Skeletal muscle cell (primary cell): Measurements from ENCODE around the gene SEMA6D.

Experiments
- DNase-seq: peaks from one replicate; pipeline ENCODE4 v3.0.0-alpha.2; 2010; ENCODE audit warnings: low read depth
- H3K4me3 ChIP-seq: 2 replicates; pipeline ENCODE4 v1.5.1; 2011; ENCODE audit warnings: low read depth, mild to moderate bottlenecking, control low read depth, low read length, moderate library complexity

SEMA6D gene

DNA sequence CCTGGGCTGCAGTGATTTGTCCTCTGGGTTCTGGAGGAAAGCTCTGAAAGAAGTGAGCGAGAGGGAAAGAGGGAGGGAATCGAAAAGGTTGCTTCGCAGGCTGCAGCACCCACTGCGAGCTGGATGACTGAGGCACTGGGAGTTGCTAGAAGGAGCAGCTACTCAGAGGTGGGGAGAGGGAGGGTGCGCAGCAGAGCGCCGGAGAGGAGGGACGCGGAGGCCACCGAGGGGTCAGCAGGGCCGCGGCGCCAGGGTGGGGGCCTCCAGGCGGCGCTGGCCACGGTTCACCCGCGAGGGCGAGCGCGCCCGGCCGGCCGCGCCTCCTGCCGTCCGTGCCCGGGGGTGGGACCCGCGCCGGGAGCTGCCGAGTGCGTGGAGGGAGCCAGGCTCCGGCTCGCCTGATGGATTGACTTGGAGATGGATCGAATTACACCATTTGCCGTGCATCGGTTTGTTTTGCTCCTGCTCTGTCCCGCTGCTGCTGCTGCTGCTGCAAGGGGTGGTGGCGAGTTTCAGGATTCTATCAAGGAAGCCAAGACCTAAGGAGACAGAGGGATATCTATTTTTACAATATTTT lies at the start of gene SEMA6D:
Gene SEMA6D (plus strand): TSS at position 470 of the 577 bp plus-strand sequence. CDS start 42,294 bp downstream, outside the sequence.
- peak; percentile 68 for DNase-seq
- H3K4me3 ChIP-seq, result peak within 1 kb of the TSS; percentile 71

- no peak overlapping the region for H3K4me3 ChIP-seq
- DNase-seq, result no peak
These were observed 48.1 kb upstream of the SEMA6D start for GRCh38 chr15:47669221-47669620.

DNA sequence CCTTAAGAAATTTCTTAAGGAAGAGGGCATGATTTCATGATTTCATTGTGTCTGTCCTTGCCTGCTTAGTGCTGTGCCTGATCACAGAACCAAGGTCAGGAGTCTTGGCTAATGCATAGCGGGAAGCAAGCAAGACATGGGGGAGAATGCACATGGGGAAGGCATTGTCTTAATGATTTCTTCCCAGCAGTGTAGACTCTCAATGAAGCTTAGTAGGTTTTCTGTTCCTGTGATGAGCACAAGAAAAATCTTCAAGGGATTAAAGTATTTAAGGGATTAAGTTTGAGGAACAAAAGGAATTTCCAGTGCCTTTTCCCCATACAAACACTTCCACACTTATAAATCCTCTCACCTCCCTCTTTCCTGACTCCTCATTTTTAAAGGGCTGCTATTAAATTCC lies 46.9 kb upstream of the SEMA6D start:
- no peak overlapping the region for H3K4me3 ChIP-seq
- DNase-seq, result no peak

DNA sequence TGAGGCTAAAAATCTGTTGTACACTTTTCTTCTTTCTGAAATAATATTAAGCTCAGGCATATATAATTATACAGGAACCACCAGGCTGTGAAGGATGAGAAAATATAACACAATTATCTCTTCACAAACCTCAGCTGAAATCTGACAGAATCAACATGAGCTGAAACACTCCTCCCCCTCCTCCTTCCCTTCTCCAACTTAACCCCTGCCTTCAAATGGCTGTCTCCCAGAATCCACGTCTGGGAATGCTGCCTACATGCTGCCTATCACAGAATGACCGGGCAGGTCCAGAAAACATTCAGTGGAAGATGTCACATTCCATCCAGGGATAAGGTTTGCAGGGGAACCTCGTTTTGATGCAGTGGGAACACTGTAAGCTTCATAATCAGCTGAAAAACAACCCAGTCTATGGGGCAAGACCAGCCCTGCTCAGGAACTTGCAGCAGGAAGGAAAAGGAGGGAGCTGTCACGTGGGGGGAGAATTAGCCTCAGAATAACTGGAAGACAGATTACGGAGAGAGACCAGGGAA lies 44.0 kb upstream of the SEMA6D start:
- H3K4me3 ChIP-seq, result no peak overlapping the region
- DNase-seq, result no peak

- H3K4me3 ChIP-seq, result no peak overlapping the region
- DNase-seq, result no peak
These were observed 42.6 kb upstream of the SEMA6D start for GRCh38 chr15:47674586-47675232.

- no peak overlapping the region for H3K4me3 ChIP-seq
- DNase-seq, result no peak
These were observed 41.6 kb upstream of the SEMA6D start for GRCh38 chr15:47675735-47676134.

DNA sequence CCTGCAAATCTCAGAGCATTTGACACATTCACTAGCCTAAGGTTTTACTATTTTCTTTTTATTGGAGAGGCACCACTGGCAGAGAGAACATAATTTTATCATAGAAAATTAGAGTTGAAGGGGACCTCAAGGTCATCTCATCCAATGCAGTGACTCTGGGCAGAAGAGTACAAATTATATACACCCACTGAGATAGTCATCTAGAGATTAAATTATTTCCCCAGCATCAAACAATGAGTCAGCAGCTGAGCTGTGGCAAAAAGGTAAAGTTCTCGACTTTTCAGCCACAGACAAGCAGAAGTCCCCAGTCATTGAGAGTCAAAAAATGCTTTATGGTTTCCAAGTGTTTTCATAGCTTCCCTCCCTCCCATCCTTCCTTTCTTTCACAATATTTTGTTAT lies 39.3 kb upstream of the SEMA6D start:
- H3K4me3 ChIP-seq, result no peak overlapping the region
- DNase-seq, result no peak

GRCh38 chr15:47682661-47683060 lies 34.6 kb upstream of the SEMA6D start:
- no peak overlapping the region for H3K4me3 ChIP-seq
- no peak for DNase-seq

GRCh38 chr15:47685141-47685870 lies 32.0 kb upstream of the SEMA6D start:
- H3K4me3 ChIP-seq, result no peak overlapping the region
- no peak for DNase-seq

DNA sequence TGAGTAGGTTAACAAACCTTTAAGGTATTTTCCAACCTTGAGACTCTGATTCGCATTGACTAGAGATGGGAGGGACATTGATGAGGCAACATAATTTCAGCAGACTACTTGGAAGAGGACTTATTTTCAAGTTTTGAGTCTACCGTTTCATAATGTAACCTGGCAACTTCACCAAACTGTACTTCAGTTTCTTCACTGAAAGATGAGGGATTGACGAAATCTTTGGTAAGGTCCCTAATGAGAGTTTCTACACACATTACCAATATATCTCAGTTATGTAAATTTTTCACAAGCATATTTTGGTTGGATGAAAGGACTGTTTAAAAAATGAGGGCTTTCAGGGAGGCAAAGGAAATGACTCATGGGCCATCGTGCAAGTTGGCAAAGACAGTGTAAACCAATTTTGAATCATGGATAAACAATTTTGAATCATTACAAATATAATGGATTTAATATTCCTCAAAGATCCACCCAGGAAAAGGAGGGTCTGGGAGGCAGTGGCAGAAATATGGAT lies 28.7 kb upstream of the SEMA6D start:
- no peak for DNase-seq
- no peak overlapping the region for H3K4me3 ChIP-seq

- DNase-seq, result no peak
- no peak overlapping the region for H3K4me3 ChIP-seq
These were observed 27.6 kb upstream of the SEMA6D start for GRCh38 chr15:47689660-47690059.

GRCh38 chr15:47691882-47692281 lies 25.4 kb upstream of the SEMA6D start:
- no peak for DNase-seq
- no peak overlapping the region for H3K4me3 ChIP-seq

- no peak for DNase-seq
- H3K4me3 ChIP-seq, result no peak overlapping the region
These were observed 21.0 kb upstream of the SEMA6D start for GRCh38 chr15:47696351-47696750.

DNA sequence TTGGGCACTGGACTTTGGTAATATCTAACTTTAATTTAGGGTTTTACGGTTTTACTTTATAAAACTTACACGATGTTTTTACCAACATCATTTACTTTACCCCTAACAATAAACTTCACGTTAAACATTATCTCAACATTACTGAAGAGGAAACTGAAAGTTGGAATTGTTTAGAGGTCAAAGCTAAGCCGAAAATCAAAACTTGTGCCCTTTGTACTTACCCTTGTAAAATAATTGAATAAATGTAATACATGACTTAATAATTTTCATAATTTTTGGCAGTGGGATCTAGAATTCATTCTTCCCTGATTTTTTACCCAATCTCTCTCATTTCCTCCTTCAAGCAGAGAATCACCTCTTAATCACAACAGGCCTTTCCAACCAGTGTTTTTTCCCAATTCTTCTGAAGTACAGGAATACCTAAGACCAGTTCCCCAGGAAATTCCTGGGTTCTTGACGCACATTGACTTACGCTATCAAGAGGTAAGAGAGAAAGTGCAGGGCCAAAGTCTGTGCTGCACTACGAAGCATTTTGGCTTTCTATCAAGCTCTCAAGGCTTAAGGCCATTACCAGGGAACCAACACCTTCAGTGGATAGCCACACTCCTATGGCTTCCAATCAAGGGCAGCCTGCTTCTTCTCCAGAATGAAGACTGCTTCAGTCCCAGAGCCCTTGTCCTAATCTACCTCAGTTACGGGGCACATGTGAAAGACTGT lies 11.9 kb upstream of the SEMA6D start:
- no peak for DNase-seq
- no peak overlapping the region for H3K4me3 ChIP-seq

GRCh38 chr15:47707391-47707790 lies 9.9 kb upstream of the SEMA6D start:
- no peak overlapping the region for H3K4me3 ChIP-seq

GRCh38 chr15:47708161-47708980 lies 8.9 kb upstream of the SEMA6D start:
- DNase-seq, result no peak
- no peak overlapping the region for H3K4me3 ChIP-seq

More at GRCh38 chr15:47707391-47707790, 9.9 kb upstream of the SEMA6D start:
- DNase-seq, result no peak

DNA sequence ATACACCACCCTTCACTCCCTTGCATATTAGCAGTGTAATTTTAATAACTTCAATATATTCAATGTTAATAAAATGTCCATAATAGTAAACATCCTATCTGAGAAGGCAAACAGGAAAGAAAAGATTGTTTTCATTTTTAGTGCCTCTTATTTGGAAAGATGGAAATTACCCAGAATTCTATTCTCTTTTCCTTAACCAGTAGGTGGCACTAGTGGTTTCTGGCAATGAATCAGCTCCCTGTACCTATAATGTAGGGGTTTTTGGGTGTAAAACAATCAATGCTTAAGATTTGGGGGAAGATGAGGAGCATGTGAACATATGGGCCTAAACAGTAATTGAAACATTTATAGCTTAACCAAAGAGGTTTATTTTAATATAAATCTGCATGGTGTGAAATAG lies 5.7 kb upstream of the SEMA6D start:
- DNase-seq, result no peak
- no peak overlapping the region for H3K4me3 ChIP-seq

- no peak overlapping the region for H3K4me3 ChIP-seq
- DNase-seq, result no peak
These were observed 1.9 kb upstream of the SEMA6D start for GRCh38 chr15:47715402-47715801.

GRCh38 chr15:47715856-47716445 lies 1.4 kb upstream of the SEMA6D start:
- no peak overlapping the region for H3K4me3 ChIP-seq
- DNase-seq, result peak; percentile 36
